Activated CD4-positive, alpha-beta memory T cell treated with anti-CD3 and anti-CD28 coated beads for 36 hours (primary cell): Measurements from ENCODE around the gene TCF4. TPM values are rescaled to one million over a fixed set of nuclear protein-coding genes. Genes with fewer than 3 reads are reported as not detected.

Source experiments
- CTCF ChIA-PET: fragments of 350-600 bp; sonication (Branson Sonifier 250); formaldehyde crosslinking; loops from one replicate; lab custom pipeline; 2021; ENCODE audit warnings: antibody characterized with exemption, inconsistent platforms; lab: Charles Lee
- POLR2A ChIA-PET: fragments of 350-600 bp; sonication (Branson Sonifier 250); formaldehyde crosslinking; loops from one replicate; lab custom pipeline; 2021; ENCODE audit warnings: antibody characterized with exemption; lab: Charles Lee
- DNase-seq: peaks from one replicate; pipeline ENCODE4 v3.0.0-alpha.2; 2020
- H3K27ac Mint-ChIP-seq: one replicate; pipeline ENCODE4 v1.8.0; 2021; ENCODE audit warnings: mixed read lengths
- H3K27me3 Mint-ChIP-seq: one replicate; pipeline ENCODE4 v1.8.0; 2021; ENCODE audit warnings: mixed read lengths
- H3K36me3 Mint-ChIP-seq: one replicate; pipeline ENCODE4 v1.8.0; 2021; ENCODE audit warnings: mixed read lengths
- H3K4me1 Mint-ChIP-seq: one replicate; pipeline ENCODE4 v1.8.0; 2021; ENCODE audit warnings: low read depth, mixed read lengths
- H3K4me3 Mint-ChIP-seq: one replicate; pipeline ENCODE4 v1.8.0; 2021; ENCODE audit warnings: mild to moderate bottlenecking, mixed read lengths
- H3K9me3 Mint-ChIP-seq: one replicate; pipeline ENCODE4 v1.8.0; 2021; ENCODE audit warnings: mixed read lengths
- intact Hi-C: fragments of 100-400 bp; cut with micrococcal nuclease; formaldehyde crosslinking; loops from one replicate; pipeline ENCODE4 v1.15.1; 2023
- total RNA-seq, 2 experiments: library from RNA; stranded (reverse); gene quantifications; one replicate each; pipeline ENCODE4 v1.2.3, GENCODE V29; 2021

The TCF4 gene
- total RNA-seq, 2 experiments from 2014 or later: not detected

DNA sequence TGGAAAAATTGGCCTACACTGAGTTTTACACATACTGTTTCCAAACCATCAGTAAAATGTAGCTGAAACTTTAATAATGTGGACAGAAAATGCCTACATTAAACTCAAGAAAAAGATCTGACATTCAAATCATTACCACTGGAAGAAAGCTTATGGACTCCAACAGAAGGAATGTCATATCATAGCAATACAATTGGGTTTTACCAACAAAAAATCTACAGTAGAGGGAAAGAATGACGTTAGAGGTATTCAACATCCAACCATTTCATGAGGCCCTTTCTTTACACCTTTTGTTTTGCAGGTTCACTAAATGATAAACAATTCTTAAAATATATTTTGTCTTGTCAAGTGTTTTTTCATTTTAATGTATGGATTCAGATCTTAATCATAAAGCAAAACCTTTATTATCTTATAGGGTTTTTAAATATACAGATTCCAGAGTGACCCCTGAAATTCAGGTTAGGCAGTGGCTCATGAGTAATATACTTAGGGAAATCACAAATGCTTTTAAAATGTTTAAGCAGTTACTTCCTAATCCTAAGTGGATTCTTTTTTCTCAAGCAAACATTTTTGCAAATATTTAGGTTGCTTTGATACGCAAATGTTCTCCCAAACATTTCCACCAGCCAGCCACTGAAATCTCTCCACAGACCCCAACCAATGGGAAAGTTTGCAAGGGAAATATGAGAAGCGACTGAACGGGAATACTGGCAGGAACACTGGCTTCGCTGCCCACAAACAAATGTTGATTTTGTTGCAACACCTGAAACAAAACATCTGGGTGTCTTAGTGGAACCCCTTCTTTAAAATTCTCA lies 168.7 kb downstream of the TCF4 start:
- H3K9me3 Mint-ChIP-seq: no peaks in the 10 kb centered on the region
- H3K4me1 Mint-ChIP-seq: no peaks in the 10 kb centered on the region
- DNase-seq: no peak
- H3K27ac Mint-ChIP-seq: no peak overlapping the region
- H3K27me3 Mint-ChIP-seq: peaks cover 11% of the 10 kb centered on the region
- intact Hi-C loops: no loop called here
- ChIA-PET POLR2A (no interaction called here), CTCF (no interaction called here)
- H3K36me3 Mint-ChIP-seq: no peaks in the 10 kb centered on the region
- H3K4me3 Mint-ChIP-seq: no peak overlapping the region

- intact Hi-C loops: no loop called here
- H3K27ac Mint-ChIP-seq: no peak overlapping the region
- H3K4me1 Mint-ChIP-seq: no peaks in the 10 kb centered on the region
- CTCF ChIA-PET: interaction anchor here (0.5 kb wide), 1 partner anchor 970 kb away, joined by 3 read pairs; no protein-coding TSS in a partner anchor
- no peaks in the 10 kb centered on the region for H3K36me3 Mint-ChIP-seq
- peaks cover 11% of the 10 kb centered on the region for H3K27me3 Mint-ChIP-seq
- no peaks in the 10 kb centered on the region for H3K9me3 Mint-ChIP-seq
- H3K4me3 Mint-ChIP-seq: no peak overlapping the region
- POLR2A ChIA-PET: no interaction called here
- DNase-seq: no peak
These were observed 169.6 kb downstream of the TCF4 start for GRCh38 chr18:55418439-55418838.

- Mint-ChIP-seq H3K36me3 (no peaks in the 10 kb centered on the region), H3K9me3 (no peaks in the 10 kb centered on the region), H3K4me3 (no peak overlapping the region), H3K27ac (no peak overlapping the region), H3K27me3 (peaks cover 6% of the 10 kb centered on the region), H3K4me1 (no peaks in the 10 kb centered on the region)
- ChIA-PET POLR2A (no interaction called here), CTCF (interaction anchor here (0.8 to 3.2 kb wide), 6 partner anchors 8 to 1160 kb away, joined by 3 to 15 read pairs (median 4); no protein-coding TSS in a partner anchor)
- DNase-seq: no peak
- intact Hi-C loops: no loop called here
These were observed 171.2 kb downstream of the TCF4 start for GRCh38 chr18:55416791-55417190.

DNA sequence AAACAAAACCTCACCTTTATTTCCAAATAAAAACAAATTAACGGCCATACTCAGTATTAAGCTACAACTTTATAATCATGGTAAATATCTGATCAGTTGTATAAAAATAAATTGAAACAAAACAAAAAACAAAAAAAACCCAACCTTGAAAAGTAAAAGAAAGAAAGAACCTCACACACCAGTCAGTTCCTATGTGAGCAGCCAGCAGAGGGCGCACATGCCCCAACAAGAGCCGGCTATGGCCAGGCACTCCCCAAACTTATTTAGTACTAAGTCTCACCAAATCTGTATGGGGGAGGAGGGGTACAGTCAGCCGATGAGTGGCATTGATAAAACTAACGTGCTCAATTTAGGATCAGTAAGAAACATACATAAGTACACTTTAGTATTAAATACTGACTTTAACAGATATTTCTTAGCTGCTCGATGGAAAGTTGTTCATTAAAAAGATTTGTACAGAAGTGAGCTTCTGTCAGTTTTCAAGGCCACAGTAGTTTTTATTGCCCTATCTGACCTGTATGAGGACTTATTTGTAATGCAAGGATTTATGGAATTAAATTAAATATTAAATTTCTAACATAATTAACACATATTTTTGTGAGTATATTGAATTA lies 172.6 kb downstream of the TCF4 start:
- POLR2A ChIA-PET: no interaction called here
- no peak overlapping the region for H3K27ac Mint-ChIP-seq
- H3K4me3 Mint-ChIP-seq: no peak overlapping the region
- H3K27me3 Mint-ChIP-seq: peaks cover 6% of the 10 kb centered on the region
- DNase-seq: peak; percentile 79
- no peaks in the 10 kb centered on the region for H3K9me3 Mint-ChIP-seq
- CTCF ChIA-PET: interaction anchor here (0.5 to 3.2 kb wide), 16 partner anchors 9 to 1161 kb away, joined by 3 to 15 read pairs (median 4); no protein-coding TSS in a partner anchor
- H3K36me3 Mint-ChIP-seq: no peaks in the 10 kb centered on the region
- intact Hi-C loops: loop anchor here (1.0 kb wide), 1 partner anchor 1161 kb away; no protein-coding TSS in a partner anchor
- no peaks in the 10 kb centered on the region for H3K4me1 Mint-ChIP-seq

GRCh38 chr18:55414475-55414874 lies 173.5 kb downstream of the TCF4 start:
- POLR2A ChIA-PET: no interaction called here
- Mint-ChIP-seq H3K27me3 (peaks cover 3% of the 10 kb centered on the region), H3K9me3 (no peaks in the 10 kb centered on the region), H3K36me3 (no peaks in the 10 kb centered on the region), H3K4me1 (no peaks in the 10 kb centered on the region), H3K27ac (no peak overlapping the region), H3K4me3 (no peak overlapping the region)
- no peak for DNase-seq
- CTCF ChIA-PET: interaction anchor here (0.7 to 3.2 kb wide), 6 partner anchors 8 to 1162 kb away, joined by 3 to 15 read pairs (median 4); no protein-coding TSS in a partner anchor
- intact Hi-C loops: no loop called here

DNA sequence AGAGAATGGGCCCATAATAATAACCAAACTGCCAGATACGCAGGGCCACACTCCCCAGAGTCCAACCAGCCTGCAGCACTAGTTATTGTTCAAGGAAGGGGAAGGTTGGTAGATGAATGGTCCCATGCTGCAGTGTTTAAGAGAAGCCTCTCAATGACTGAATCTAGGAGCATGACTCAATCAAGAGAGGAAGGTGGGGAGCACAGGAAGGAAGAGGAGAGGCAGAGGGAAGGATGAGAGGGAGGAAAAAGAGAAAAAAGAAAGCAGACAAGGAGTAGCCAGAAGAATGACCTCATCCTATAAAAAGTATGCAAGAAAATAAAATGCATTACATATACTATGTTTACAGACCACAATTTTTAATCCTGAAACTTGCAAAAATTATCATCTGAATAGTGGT lies 174.5 kb downstream of the TCF4 start:
- Mint-ChIP-seq H3K4me3 (no peak overlapping the region), H3K4me1 (no peaks in the 10 kb centered on the region), H3K27ac (no peak overlapping the region), H3K27me3 (no peaks in the 10 kb centered on the region), H3K36me3 (no peaks in the 10 kb centered on the region), H3K9me3 (no peaks in the 10 kb centered on the region)
- ChIA-PET CTCF (no interaction called here), POLR2A (no interaction called here)
- intact Hi-C loops: no loop called here
- no peak for DNase-seq

DNA sequence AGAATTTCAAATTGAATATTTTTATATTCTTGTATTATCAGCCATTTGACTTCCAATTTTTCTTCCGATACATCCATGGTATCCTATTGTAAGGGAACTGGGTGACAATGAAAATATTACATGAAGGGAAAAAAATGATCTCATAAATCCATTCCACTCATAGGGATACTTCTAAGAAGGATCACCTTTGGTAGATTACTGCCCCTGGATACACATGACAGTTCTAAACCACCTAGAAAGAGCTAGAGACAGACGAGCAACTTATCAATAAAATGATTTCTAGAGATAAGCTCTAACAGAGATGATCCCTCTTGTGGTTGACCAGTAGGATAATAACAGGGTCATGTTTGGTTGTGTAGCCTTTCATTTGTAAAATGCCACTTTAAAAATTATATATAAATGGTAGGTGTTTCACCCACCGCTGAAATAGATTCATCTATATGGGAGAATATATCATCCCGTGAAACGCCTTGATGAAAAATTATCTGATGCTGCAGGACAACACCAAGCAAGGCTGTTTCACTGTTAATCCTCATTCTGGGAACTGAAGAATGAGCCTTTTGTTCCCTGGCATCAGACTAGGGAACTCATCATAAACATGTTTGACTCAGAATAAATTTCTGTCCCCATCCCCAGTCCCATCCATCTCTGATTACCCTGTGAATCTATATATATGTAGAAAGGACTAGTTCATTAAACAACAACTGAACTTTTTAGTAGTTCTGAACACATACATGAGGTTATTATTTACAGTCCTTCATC lies 180.0 kb downstream of the TCF4 start:
- H3K27me3 Mint-ChIP-seq: no peaks in the 10 kb centered on the region
- DNase-seq: no peak
- no peaks in the 10 kb centered on the region for H3K9me3 Mint-ChIP-seq
- H3K27ac Mint-ChIP-seq: no peak overlapping the region
- intact Hi-C loops: no loop called here
- no peaks in the 10 kb centered on the region for H3K4me1 Mint-ChIP-seq
- ChIA-PET CTCF (no interaction called here), POLR2A (no interaction called here)
- H3K4me3 Mint-ChIP-seq: no peak overlapping the region
- no peaks in the 10 kb centered on the region for H3K36me3 Mint-ChIP-seq

DNA sequence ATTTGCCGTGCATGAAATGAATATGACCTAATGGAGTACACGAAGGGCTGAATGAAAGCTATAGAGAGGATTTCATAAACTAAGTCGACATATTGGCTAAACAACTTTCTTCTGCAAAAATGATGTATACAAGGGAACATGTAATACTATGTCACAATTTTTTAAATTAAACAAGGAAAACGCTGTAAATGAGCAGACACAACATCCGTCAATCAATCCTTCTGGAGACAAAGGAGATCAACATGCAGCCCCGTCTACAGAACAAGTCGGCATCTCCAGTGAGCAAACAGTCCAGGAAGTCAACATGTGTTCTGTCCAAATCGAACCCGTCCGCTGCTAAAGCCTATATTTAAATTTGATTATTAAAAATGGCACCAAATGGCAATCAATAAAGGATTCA lies 180.8 kb downstream of the TCF4 start:
- DNase-seq: no peak

GRCh38 chr18:55406451-55406991 lies 181.5 kb downstream of the TCF4 start:
- Mint-ChIP-seq H3K27me3 (no peaks in the 10 kb centered on the region), H3K9me3 (no peaks in the 10 kb centered on the region), H3K27ac (no peak overlapping the region), H3K4me3 (no peak overlapping the region), H3K36me3 (no peaks in the 10 kb centered on the region), H3K4me1 (no peaks in the 10 kb centered on the region)
- ChIA-PET POLR2A (no interaction called here), CTCF (interaction anchor here (1.1 kb wide), 1 partner anchor 8 kb away, joined by 3 read pairs; no protein-coding TSS in a partner anchor)
- DNase-seq: no peak
- intact Hi-C loops: no loop called here

More for the DNA sequence above, 180.8 kb downstream of the TCF4 start:
- H3K27me3 Mint-ChIP-seq: no peaks in the 10 kb centered on the region
- ChIA-PET CTCF (interaction anchor here (1.1 kb wide), 1 partner anchor 8 kb away, joined by 3 read pairs; no protein-coding TSS in a partner anchor), POLR2A (no interaction called here)
- H3K4me3 Mint-ChIP-seq: no peak overlapping the region
- no peaks in the 10 kb centered on the region for H3K36me3 Mint-ChIP-seq
- intact Hi-C loops: no loop called here
- H3K4me1 Mint-ChIP-seq: no peaks in the 10 kb centered on the region
- no peak overlapping the region for H3K27ac Mint-ChIP-seq
- no peaks in the 10 kb centered on the region for H3K9me3 Mint-ChIP-seq

DNA sequence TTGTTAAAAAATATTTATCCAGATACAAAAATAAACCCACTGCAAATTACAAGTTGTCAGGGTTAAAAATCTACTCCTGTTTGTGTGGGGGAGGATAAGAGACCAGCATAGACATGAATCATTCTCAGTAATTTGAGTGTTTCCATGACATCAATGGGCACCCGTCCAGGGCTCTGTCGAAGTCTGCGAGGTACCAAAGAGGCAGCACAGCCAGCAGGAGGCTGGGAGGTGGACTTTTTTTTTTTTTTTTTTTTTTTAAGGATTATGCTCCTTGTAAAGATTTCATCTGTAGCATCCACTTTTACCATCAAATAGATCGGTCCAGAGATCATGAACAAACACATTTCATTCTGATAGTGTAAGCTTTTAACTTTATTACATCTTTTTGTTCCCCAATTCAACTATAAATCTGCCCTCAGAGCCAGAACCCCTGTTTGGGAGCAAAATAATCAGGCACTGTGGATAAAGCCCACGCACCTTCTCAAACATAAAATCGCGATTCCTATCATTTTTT lies 182.0 kb downstream of the TCF4 start:
- H3K4me1 Mint-ChIP-seq: no peaks in the 10 kb centered on the region
- H3K27me3 Mint-ChIP-seq: no peaks in the 10 kb centered on the region
- H3K9me3 Mint-ChIP-seq: no peaks in the 10 kb centered on the region
- H3K4me3 Mint-ChIP-seq: no peak overlapping the region
- H3K36me3 Mint-ChIP-seq: no peaks in the 10 kb centered on the region
- no peak for DNase-seq
- intact Hi-C loops: no loop called here
- POLR2A ChIA-PET: no interaction called here
- H3K27ac Mint-ChIP-seq: no peak overlapping the region
- CTCF ChIA-PET: interaction anchor here (1.1 kb wide), 1 partner anchor 9 kb away, joined by 3 read pairs; no protein-coding TSS in a partner anchor

DNA sequence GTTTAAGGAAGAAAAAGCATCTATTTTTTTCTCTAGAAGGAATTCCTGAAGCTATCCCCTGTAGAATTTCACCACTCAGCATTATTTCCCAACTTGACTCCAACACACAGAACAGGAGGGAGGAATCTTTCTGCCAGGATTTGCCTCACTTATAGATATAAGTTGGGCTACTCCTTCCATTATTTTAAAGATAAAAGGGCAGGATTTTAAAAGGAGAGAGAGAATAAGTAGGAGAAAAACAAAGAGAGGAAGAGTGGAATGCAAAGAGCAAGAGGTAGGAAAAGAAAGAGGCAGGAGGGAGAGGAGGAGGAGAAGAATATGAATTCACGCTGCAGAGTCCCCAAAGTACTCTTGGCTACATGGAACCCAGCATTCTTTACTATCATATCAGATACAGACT lies 182.5 kb downstream of the TCF4 start:
- ChIA-PET POLR2A (no interaction called here), CTCF (interaction anchor here (1.0 kb wide), 1 partner anchor 10 kb away, joined by 4 read pairs; no protein-coding TSS in a partner anchor)
- Mint-ChIP-seq H3K27me3 (no peaks in the 10 kb centered on the region), H3K4me3 (no peak overlapping the region), H3K4me1 (no peaks in the 10 kb centered on the region), H3K27ac (no peak overlapping the region), H3K36me3 (no peaks in the 10 kb centered on the region), H3K9me3 (no peaks in the 10 kb centered on the region)
- intact Hi-C loops: no loop called here
- no peak for DNase-seq
